Measurements from ENCODE around the gene SEMA4B.

SEMA4B gene

DNA sequence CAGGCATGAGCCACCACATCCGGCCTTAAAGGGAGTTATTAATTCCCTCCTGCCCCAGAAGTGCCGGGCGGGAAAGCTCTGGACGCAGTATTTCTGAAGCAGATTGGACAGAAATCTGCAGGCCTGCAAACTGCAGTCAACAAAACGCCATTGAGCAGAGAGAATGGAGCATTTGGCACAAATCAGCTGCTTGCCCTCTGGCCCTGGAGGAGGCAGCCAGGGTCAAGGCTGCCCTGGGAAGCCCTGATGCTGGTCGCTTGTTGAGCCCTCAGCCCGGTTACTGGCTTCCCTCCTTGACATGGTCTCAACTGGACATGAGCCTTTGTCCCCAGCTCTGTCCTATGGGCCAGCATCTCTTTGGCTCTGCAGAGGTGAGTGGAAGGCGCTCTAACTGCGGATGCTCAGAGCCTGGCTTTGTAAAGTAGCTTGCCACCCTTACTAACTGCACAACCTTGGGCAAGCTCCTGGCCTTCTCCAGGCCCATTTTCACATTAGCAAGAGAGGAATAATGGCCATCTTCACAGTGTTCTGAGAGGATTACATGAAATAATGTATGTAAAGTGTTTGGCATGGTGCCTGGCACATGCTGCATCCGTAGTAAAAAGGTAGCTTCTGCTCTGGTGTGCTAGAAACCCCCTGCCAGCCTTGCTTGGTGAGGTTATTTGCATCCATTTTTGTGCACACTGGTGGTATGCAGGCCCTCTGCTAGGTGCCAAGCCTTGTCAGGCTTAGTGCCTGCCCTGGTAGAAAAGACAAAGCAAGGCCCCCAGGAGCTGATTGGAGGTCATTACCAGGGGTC is 4.1 kb downstream of the SEMA4B start:
- TF ChIP-seq, protein P1, sequence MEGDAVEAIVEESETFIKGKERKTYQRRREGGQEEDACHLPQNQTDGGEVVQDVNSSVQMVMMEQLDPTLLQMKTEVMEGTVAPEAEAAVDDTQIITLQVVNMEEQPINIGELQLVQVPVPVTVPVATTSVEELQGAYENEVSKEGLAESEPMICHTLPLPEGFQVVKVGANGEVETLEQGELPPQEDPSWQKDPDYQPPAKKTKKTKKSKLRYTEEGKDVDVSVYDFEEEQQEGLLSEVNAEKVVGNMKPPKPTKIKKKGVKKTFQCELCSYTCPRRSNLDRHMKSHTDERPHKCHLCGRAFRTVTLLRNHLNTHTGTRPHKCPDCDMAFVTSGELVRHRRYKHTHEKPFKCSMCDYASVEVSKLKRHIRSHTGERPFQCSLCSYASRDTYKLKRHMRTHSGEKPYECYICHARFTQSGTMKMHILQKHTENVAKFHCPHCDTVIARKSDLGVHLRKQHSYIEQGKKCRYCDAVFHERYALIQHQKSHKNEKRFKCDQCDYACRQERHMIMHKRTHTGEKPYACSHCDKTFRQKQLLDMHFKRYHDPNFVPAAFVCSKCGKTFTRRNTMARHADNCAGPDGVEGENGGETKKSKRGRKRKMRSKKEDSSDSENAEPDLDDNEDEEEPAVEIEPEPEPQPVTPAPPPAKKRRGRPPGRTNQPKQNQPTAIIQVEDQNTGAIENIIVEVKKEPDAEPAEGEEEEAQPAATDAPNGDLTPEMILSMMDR (IDR thresholded peaks at IDR 0.05; ENCODE audit: insufficient read depth, low read length, poor library complexity, severe bottlenecking) = no peak
- Histone ChIP-seq H3K27me3 (replicated peaks; ENCODE audit: control insufficient read depth, insufficient read depth, low read length) (no peaks in the 10 kb centered on the region), H3K4me3 (replicated peaks; ENCODE audit: low read depth, low read length) (no peak overlapping the region), H3K36me3 (ENCODE audit: control insufficient read depth, insufficient read depth, low read length) (peaks cover 6% of the 10 kb centered on the region)
- DNase-seq (ENCODE audit: extremely low read depth, insufficient read length) = no peak

DNA sequence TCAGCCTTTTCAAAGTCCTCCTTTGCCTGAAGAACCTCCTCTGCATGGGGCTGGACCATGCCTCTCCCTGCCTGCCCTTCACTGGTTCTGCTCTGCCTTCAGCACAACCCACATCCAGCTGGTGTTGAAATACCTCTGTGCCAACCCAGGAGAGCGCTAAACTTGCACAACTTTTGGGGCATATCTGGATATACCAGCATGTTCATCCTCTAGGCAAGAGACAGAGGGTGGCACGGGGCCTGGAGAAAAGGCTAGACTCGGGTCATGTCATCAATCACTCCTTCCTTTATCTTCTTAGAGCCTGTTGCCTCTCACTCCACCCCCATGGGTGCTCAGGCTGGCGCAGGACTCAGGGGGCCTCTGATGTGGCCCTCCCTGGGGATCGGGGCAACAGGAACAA is 4.8 kb downstream of the SEMA4B start:
- H3K36me3 ChIP-seq (ENCODE audit: control insufficient read depth, insufficient read depth, low read length) = peaks cover 6% of the 10 kb centered on the region
- TF ChIP-seq, protein P1 (IDR thresholded peaks at IDR 0.05; ENCODE audit: insufficient read depth, low read length, poor library complexity, severe bottlenecking) = no peak
- DNase-seq (ENCODE audit: extremely low read depth, insufficient read length) = no peak
- H3K27me3 ChIP-seq (replicated peaks; ENCODE audit: control insufficient read depth, insufficient read depth, low read length) = no peaks in the 10 kb centered on the region
- no peak overlapping the region for H3K4me3 ChIP-seq (replicated peaks; ENCODE audit: low read depth, low read length)

DNA sequence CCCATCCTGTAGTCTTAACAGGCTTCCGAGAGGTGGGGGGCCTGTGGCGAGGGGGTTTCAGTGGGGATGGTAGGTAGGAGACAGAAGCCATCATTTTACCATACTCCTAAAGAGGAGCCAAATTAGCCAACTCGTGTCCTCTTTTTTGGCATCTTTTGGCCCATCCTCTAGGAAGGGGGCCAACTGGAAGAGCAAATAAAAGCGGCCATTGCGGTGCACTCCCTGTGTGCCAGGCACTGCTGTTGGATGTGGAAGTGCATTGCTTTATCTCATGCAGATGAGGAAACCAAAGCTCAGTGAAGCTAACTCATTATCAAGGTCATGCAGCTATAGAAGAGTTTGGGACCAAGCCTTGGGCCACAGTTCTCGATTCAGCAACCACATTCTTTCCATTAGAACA is 6.1 kb downstream of the SEMA4B start:
- H3K27me3 ChIP-seq (replicated peaks; ENCODE audit: control insufficient read depth, insufficient read depth, low read length) = no peaks in the 10 kb centered on the region
- DNase-seq (ENCODE audit: extremely low read depth, insufficient read length) = no peak
- H3K36me3 ChIP-seq (ENCODE audit: control insufficient read depth, insufficient read depth, low read length) = peaks cover 8% of the 10 kb centered on the region
- no peak overlapping the region for H3K4me3 ChIP-seq (replicated peaks; ENCODE audit: low read depth, low read length)
- TF ChIP-seq, protein P1 (IDR thresholded peaks at IDR 0.05; ENCODE audit: insufficient read depth, low read length, poor library complexity, severe bottlenecking) = no peak

DNA sequence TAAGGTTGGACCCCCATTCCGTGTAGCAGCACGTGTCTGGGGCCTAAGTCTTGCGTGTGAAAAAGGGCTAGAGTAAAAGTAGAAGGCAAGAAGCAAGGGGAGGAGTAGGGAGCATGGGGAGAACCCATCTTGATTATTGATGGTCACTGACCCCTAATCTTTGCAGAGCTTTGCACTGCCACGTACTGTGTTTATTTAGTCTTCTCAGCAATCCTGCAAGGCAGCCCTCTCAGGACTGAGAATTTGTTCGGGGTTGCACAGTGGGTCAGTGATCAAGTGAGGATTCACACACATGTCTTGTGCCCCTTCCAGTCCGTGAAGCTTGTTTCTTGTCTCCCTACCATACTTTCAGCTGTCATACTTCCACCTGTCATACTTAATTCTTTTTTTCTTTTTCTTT is 7.2 kb downstream of the SEMA4B start:
- TF ChIP-seq, protein P1 (IDR thresholded peaks at IDR 0.05; ENCODE audit: insufficient read depth, low read length, poor library complexity, severe bottlenecking) = no peak
- no peak for DNase-seq (ENCODE audit: extremely low read depth, insufficient read length)
- Histone ChIP-seq H3K36me3 (ENCODE audit: control insufficient read depth, insufficient read depth, low read length) (peaks cover 8% of the 10 kb centered on the region), H3K4me3 (replicated peaks; ENCODE audit: low read depth, low read length) (no peak overlapping the region), H3K27me3 (replicated peaks; ENCODE audit: control insufficient read depth, insufficient read depth, low read length) (no peaks in the 10 kb centered on the region)

DNA sequence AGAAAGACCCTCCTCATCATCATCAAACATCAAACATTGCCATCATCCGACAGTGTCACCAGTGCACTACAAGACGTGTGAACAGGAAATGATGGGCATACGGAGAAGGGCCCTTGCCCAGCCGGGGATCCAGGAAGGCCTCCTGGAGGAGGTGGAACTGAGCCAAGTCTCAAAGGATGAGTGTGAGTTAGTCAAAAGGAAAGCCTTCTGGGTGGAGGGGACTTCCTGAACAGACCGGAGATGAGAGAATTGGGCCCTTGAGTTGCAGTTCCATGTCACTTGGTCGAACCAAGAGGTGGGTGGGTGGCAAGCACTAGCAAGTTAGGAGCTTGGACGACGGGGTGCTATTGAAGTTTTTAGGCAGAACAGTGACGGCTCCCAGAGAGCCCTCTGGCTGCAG is 8.5 kb downstream of the SEMA4B start:
- H3K36me3 ChIP-seq (ENCODE audit: control insufficient read depth, insufficient read depth, low read length) = peaks cover 5% of the 10 kb centered on the region; the same call in 1 of the 2 replicates
- H3K4me3 ChIP-seq (replicated peaks; ENCODE audit: low read depth, low read length) = no peak overlapping the region
- no peaks in the 10 kb centered on the region for H3K27me3 ChIP-seq (replicated peaks; ENCODE audit: control insufficient read depth, insufficient read depth, low read length)
- TF ChIP-seq, protein P1 (IDR thresholded peaks at IDR 0.05; ENCODE audit: insufficient read depth, low read length, poor library complexity, severe bottlenecking) = no peak
- DNase-seq (ENCODE audit: extremely low read depth, insufficient read length) = no peak
